Measurements from ENCODE around the gene ARHGAP10.

DNA sequence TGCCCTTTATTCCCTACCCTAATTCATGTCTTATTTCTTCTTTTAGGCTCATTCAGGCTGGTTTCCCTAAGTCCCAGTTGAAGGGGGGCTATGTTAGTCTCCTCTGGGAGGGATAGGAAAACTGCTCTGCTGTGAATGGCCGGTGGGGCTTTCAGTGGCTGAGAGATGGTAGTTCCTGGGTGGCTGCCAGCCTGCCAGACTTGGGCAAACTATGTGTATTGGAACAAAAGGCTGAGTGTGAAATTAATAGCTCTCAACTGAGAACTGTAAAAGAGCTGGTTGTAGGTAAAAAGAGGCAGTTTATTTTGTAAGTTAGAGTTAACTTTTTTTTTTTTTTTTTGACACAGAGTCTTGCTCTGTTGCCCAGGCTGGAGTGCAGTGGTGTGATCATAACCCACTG is 28.8 kb downstream of the ARHGAP10 start:
- TF ChIP-seq, protein P1, sequence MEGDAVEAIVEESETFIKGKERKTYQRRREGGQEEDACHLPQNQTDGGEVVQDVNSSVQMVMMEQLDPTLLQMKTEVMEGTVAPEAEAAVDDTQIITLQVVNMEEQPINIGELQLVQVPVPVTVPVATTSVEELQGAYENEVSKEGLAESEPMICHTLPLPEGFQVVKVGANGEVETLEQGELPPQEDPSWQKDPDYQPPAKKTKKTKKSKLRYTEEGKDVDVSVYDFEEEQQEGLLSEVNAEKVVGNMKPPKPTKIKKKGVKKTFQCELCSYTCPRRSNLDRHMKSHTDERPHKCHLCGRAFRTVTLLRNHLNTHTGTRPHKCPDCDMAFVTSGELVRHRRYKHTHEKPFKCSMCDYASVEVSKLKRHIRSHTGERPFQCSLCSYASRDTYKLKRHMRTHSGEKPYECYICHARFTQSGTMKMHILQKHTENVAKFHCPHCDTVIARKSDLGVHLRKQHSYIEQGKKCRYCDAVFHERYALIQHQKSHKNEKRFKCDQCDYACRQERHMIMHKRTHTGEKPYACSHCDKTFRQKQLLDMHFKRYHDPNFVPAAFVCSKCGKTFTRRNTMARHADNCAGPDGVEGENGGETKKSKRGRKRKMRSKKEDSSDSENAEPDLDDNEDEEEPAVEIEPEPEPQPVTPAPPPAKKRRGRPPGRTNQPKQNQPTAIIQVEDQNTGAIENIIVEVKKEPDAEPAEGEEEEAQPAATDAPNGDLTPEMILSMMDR (IDR thresholded peaks at IDR 0.05), result no peak
- no peak for TF ChIP-seq EZH2phosphoT487 (IDR thresholded peaks at IDR 0.05)

All from neural progenitor cell (in vitro differentiated cells).